ENCODE results near the gene SMARCD1.
"Not testable (repeated sequence)": the region's sequence is repeated elsewhere in the genome, so short reads cannot be mapped to it uniquely, and the experiment has no call there.

The SMARCD1 gene

DNA sequence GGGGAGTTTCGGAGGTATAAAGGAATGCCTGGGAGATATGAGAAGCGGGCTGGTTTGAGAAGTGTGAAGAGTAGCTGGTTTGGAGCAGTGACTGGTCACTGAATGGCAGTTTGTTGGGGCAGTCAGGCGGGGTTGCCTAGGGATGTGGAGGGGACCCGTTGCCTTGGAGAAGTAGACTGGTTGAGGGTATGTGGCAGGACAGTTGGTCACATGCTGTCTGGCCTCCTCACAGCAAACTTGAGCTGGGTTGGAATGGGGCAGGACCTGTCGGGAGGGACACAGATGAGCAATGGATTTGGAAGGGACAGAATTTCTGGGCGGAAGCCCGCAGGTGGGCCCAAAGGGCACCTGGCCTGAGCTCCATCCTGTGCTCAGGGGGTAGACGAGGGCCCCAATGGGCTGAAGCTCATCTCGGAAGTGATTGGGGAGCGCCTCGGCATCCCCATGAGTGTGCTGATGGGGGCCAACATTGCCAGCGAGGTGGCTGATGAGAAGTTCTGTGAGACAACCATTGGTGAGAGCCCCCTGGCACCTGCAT is 20.8 kb downstream of the SMARCD1 start:
- DNase-seq, result no peak

DNA sequence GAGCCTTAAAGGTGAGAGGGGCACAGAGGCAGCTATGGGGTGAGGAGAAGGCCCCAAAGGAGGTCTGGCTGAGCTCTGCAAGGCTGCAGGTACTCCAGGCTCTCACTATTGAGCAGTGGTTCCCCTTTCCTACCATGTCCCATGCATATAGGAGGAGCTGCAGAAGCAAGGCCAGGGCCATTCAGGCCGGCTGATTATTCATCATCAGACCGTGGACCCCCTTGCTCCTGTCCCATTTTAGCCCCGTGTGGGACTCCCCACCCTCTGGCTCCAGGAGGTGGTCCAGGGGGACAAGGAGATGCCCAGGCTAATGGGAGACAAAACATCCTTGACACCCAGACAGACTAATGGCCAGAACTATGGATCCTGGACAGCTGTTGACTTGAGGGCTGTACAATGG is 21.8 kb downstream of the SMARCD1 start:
- no peak for DNase-seq

DNA sequence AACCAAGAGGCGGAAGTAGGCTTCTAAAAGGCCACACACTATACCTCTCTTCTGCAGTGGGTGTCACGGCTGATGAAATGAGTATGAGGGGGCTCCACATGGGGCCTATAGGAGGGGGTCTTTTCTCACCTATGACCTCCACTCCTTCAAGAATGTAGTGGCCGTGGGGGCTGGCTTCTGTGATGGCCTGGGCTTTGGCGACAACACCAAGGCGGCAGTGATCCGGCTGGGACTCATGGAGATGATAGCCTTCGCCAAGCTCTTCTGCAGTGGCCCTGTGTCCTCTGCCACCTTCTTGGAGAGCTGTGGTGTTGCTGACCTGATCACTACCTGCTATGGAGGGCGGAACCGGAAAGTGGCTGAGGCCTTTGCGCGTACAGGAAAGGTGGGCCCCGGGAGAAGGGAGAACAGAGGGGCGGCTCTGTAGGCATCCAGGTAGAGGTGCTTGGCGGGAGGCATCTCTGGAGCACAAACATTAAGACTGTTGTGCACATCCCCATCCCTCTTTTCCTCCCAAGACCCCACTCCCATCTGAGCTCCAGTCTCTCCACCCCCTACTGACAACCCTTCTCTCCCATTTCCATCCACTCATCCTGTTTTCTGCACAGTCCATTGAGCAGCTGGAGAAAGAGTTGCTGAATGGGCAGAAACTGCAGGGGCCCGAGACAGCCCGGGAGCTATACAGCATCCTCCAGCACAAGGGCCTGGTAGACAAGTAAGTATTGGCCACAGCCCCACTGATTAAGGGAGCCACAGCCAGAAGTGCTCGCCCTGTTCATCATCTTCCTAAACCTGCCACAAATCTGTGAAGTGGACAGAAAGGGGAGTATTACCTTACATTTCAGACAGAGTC is 22.5 kb downstream of the SMARCD1 start:
- no peak for DNase-seq

DNA sequence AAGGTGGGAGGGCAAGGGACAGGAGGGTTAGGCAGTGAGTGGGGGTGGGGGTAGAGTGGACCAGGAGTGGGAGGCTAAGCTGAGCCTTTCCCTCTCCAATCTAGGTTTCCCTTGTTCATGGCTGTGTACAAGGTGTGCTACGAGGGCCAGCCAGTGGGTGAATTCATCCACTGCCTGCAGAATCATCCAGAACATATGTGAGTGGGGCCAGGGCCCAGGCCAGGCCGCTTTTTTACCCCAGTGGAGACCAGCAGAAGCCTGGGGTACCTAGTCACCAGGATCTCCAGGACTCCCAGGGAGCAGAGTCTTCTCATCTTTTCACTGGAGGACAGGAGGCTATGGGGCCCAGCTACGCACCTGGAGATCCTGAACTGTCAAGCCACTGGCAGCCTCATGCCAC is 24.2 kb downstream of the SMARCD1 start:
- no peak for DNase-seq

DNA sequence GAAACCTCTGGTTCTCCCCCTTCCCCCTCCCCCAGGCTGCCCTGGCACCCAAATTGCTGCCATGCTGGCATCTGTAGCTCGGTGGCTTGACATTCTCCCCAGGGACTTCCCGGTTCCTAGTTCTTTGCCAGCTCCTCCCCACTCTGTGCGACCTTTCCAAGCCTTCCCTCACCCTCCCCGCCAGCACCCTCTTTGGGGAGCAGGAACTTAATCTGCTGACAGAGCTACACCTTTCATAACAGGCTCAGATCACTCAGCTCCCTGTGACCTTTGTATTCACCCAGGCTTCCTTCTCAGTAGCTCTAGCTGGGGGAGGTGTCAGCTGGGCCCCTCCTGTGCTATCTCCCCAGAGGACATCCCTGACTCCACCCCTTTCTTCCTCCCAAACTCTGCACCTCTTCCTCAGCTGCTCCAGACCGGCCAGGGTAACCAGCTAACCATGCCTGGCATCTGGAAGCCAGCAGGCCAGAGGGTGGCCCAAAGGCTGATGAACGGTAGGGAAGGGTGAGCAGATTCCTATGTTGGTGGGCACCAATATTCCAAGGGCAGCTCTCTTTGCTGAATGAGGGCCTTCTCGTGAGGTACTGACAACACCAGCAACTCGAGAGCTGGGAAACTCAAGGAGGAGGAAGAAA is 25.1 kb downstream of the SMARCD1 start:
- no peak for DNase-seq

DNA sequence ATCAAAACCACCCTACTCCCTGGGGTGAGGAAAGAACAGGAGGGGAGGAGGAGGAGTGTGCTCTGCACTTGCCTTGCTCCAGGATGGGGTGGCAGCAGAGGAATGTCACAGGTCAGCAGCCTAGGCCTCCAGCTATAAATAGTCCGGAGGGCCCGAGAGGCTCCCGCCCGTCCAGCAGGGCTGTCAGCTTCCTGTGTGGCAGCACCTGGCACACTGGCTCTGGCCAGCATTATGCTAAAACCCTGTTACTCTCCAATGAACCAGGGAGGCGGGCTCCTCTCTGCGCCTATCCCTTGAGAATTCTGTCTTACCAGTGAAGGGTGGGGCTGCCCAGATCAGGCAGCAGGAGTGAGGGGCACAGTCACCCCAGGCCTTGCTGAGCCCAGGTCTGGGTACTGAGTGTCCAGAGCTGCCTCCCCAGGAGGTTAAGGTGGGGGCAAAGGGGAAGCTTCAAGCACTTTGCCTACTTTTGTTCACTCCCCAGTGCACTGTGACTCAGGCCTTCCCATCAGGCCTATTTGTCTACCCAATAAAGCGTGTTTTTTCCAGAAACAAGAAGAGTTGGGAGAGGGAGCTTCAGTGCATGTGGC is 25.7 kb downstream of the SMARCD1 start:
- DNase-seq, result peak; percentile 33

DNA sequence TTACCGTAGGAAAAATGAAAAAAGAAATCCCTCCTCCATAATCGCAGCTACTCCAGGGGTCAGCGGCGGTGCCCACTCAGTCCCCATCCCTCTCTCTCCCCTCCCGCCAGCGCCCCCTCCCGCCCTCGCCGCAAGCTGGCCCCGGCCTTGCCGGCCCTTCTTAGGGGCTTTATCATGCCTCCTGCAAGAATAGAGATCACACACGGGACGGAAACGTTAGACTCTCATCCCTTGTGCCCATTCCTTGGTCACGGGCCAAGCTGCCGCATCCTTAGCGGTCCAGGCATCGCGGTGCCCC is 26.2 kb downstream of the SMARCD1 start:
- peak; percentile 72 for DNase-seq

DNA sequence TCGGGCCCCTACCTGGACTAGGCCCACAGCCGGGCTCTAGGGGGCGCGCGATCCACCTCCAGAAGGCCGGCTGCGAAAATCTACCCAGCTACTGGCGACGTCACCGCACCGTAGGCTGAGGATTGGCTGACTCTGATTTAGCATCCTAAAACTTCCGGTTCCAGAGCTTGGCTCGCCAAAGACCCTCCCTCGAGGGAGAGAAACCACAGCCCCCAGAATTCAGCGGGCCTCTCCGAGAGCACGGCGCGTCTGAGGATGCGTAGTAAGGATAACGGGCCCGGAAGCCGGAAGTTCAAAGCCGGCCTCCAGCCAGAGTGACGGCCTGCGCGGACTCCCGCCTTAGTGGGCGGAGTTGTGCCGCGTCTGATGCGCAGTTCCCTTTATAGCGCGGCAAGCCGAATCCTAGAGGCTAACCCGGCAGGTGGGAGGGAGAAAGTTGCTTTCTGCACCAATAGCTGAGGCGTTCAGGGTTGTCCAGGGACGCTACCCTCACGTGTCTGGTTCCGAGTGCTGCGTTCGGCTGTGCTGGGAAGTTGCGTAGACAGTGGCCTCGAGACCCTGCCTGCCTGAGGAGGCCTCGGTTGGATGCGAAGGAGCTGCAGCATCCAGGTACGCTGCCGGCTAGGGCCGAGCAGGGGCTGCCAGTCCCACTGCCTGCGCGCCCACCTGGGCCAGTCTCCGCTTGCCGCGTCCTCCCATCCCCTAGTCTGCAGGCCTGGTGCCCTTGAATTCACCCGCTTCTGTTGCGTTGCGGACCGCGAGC is 26.7 kb downstream of the SMARCD1 start, which contains the start of gene COX14:
COX14 (plus strand) TSS at position 544 of the 763 bp plus-strand sequence. CDS start 7,808 bp downstream, outside the sequence.
- peak; percentile 100 for DNase-seq

DNA sequence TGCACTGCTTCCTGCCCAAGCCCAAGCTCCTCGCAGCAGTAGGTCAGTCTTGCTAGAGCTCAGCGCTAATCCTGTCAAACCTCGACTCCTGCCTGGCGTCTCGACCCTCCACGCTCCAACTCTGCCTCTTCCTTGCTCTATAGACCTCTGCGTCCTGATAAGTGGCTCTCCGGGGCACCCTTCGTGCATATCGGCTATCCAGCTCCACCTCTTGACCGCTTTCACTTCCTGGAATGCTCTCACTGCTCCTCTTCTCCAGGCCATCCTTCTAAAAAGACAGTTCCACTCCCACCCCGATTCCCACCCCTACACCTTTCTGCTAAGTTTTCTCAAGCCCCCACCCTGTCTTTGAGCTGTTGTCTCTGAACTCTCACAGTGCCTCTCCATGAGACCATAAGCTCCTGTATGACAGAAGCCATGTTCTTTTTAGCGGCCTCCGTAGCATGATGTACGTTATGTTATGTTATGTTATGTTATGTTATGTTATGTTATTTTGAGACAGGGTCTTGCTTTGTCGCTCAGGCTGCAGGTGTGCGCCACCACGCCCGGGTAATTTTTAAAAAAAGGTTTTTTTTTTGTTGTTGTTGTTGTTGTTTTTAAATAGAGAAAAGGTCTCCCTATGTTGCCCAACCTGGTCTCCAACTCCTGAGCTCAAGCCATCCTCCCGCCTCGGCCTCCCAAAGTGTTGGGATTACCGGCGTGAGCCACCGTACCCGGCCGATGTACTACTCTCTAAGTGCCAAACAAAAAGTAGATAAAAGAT is 27.5 kb downstream of the SMARCD1 start:
- DNase-seq, result peak; percentile 55

DNA sequence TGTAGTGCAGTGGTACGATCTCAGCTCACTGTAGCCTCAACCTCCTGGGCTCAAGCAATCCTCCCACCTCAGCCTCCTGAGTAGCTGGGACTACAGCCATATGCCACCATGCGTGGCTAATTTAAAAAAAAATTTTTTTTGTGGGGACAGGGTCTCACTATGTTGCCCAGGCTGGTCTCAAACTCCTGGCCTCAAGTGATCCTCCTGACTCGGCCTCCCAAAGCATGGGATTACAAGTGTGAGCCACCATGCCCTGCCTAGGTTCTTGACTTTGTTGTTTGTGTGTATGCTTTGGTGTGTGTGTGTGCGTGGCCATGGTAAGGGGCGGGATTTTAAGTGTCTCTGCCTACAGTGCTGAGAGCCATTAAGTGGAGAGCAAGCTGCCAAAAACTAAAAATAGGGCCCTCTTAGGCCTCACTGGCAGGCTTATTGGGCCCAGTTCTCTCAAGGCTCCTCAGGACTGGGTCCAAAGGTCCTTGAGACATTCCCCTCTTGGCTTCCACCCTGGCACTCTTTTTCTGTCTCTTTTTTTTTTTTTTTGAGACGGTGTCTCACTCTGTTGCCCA is 32.0 kb downstream of the SMARCD1 start:
- DNase-seq, result no peak

DNA sequence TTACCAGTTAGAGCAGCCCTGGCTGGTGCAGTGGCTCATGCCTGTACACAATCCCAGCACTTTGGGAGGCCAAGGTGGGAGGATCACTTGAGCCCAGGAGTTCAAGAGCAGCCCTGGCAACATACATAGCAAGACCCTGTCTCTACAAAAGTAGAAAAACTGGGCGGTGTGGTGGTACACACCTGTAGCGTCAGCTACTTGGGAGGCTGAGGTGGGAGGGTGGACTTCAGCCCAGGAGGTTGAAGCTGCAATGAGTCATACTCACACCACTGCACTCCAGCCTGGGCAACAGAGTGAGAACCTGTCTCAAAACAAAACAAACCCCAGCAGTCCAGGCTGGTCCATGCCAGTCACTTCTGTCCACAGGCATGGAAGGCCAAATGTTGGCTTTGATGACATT is 34.2 kb downstream of the SMARCD1 start:
- no peak for DNase-seq

DNA sequence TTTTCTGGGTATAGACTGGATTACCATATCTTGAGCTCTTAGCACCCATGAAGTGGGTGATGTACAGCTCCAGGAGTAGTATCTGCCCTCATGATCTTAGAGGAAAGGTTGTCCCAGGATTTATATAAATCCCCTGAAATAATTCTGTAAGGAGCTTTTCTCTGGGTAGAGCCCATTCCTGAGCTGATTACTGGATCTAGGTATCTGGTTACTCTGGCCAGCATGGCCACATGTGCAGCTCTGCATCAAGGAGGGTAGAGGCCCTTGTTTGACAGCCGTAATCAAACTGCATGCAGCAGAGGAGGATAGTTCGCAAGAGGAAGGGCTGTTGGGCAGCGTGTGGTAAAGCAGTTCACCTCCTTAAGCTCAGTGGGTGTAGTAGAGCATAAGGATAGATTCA is 35.4 kb downstream of the SMARCD1 start:
- no peak for DNase-seq

DNA sequence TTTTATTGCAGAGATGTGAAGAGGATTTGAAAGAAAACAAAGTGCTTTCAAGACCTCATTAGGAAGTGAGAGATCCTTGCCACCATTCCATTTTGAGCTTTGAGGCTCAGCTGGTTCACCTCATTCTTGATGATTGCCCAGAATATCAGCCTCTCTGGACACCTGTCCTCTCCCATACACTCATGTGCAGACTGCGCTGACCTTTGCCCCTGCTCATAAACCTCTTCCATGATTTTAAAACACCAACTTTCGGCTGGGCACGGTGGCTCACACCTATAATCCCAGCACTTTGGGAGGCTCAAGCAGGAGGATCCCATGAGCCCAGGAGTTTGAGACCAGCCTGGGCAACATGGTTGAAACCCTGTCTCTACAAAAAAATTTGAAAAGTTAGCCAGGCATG is 35.8 kb downstream of the SMARCD1 start:
- DNase-seq, result no peak

DNA sequence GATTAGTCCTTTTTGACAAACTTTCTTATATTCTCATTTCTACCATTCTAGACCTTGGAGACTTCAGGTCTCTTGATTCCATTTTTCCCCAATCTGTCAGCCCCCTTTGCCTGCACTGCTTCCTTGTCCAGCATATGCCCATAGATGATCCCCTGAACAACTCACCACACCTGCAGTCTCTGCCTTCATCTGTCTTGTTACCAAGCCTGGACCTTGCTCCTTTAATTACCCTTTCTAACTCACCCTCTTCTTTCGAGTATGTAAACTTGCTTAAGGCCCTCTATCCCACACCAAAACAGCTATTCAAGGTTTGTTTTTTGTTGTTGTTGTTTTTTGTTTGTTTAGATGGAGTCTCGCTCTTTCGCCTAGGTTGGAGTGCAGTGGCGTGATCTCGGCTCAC is 36.5 kb downstream of the SMARCD1 start:
- no peak for DNase-seq

DNA sequence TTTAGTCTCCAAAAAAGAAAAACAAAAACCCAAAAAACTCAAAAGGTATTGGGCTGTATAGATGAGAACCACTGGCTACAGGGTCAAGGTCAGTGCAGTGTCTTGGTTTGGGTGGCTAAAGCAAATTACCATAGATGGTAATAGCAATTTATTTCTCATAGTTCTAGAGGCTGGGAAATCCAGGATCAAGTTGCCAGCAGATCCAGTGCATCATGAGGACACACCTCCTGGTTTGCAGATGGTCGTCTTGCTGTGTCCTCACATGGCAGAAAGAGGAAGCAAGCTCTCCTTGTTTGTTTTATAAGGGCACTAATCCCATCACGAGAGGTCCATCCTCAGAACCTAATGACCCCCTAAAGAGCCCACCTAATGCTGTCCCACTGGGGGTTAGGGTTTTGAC is 38.1 kb downstream of the SMARCD1 start:
- no peak for DNase-seq

DNA sequence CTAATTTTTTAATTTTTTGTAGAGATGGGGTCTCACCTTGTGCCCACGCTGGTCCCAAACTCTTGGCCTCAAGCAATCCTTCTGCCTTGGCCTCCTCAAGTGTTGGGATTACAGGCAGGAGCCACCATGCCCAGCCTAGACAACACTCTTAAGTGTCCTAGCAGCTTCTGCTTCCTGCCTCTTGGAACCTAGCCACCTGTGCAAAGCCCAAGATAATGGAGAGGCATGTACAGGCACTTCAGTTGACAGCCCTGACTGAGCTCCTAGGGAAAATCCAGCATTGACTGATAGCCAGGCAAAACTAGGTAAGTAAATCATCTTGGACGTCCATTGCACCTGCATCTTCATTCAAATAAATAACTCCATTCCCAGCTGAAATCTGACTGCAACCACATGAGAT is 42.4 kb downstream of the SMARCD1 start:
- no peak for DNase-seq

DNA sequence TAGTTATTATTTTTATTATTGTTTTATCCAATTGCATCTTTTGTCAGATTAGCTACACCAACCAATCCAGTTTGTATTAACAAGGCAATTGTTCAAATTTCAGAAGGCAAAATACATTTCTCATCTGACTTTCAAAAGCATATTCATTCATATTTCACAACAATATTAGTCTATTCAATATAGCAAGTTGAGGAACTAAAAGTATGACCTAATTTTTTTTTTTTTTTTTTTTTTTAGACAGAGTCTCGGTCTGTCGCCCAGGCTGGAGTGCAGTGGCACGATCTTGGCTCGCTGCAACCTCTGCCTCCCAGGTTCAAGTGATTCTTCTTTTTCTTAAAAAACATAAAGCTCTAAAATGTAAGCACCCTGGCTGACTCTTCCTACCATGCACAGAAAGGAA is 44.1 kb downstream of the SMARCD1 start:
- no peak for DNase-seq

DNA sequence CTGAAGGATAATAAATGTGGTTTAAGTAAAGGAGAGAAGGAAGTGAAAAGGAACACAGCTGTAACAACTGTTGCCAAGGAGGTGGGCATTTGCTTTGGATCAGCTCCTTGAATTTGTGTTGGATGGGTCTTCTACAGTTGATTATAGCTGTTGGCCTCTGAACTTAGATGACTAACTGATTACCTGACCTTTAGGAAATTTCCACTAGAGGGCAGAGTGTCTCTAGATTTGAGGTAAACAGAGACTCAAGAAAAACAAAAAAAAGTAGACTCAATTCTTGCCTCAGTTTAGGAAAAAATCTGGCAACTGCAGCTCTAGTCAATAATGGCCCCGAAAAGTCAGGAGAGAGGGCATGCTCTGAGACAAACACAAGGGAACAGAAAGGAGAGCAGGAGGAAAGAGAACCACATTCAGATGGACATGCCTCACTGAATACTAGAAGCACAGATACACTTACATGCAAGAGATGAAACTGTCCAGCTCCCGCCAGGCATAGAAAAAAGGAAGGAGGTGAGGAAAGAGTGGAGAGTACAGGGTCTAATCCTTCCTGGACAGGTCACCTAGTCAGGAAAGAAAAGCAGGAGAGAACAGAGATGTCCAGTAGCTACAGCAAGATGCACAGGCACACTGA is 47.5 kb downstream of the SMARCD1 start:
- DNase-seq, result peak; percentile 53

DNA sequence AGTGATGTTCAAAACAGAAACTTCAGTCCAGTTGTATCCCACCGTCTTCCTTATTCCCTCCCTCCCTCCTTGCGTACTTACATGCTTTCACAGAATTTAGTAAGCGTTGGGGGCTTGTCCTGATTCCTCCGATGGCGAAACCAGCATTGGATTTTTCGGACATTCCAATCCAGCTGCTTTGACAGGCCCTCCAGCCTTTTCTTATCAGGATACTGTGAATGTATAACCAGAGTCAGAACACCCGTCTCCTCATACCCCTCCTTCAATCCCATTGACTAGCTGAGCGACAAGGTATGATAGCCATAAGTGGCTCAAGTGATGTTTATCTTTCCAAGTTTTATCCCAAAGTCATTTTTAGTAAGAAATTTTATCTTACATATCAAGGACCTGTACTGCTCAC is 57.9 kb downstream of the SMARCD1 start:
- no peak for DNase-seq

DNA sequence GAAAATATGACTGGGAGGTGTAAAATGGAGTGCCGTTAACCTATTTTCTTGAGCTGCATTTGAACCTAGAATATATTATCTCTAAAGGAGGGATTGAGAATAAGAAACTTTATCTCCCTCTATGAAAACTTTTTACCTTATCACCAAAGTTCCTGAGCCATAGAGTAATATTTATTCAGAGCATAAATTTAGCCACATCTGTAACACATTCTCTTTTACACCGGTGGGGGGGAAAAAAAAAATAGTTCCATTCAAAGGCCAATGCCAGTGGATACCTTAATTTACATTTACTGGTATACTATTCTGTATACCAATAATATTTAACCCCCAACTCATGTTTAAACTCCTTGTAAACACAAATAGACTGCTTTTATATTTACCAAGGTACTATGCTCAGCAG is 60.3 kb downstream of the SMARCD1 start:
- DNase-seq, result no peak

DNA sequence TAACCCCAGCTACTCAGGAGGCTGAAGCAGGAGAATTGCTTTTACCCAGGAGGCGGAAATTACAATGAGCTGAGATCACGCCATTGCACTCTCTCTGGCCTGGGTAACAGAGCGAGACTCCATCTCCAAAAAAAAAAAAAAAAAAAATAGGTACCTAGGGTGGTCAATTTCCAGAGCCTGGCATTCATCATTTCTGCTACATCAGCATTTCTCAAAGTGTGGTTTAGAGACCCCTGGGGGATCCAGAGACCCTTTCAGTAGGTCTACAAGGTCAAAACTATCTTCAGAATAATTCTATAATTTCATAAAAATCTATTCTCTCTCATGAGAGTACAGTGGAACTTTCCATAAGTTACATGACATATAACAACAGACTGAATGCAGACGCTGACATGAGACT is 62.1 kb downstream of the SMARCD1 start:
- no peak for DNase-seq

DNA sequence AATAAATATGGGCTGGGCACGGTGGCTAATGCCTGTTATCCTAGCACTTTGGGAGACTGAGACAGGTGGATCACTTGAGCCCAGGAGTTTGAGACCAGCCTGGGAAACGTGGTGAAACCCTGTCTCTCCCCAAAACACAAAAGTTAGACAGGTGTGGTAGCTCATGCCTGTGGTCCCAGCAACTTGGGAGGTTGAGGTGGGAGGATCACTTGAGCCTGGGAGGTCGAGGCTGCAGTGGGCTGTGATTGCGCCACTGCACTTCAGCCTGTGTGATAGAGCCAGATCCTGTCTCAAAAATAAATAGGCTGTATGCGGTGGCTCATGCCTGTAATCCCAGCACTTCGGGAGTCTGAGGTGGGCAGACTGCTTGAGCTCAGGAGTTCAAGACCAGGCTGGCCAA is 62.9 kb downstream of the SMARCD1 start:
- not testable (repeated sequence) for DNase-seq
